ENCODE measurements around the gene SNRPF.
"Not testable (repeated sequence)": the region's sequence is repeated elsewhere in the genome, so short reads cannot be mapped to it uniquely, and the experiment has no call there.

The SNRPF gene

GRCh38 chr12:95858451-95859343 lies at the start of gene SNRPF:
SNRPF (plus strand) TSS chr12:95858952; CDS start chr12:95859074, 122 bp downstream.
- DNase-seq (ENCODE audit: low spot score): peak; percentile 92

GRCh38 chr12:95809000-95809680 lies 49.6 kb upstream of the SNRPF start:
- DNase-seq (ENCODE audit: low spot score): no peak

GRCh38 chr12:95810411-95810810 lies 48.3 kb upstream of the SNRPF start:
- DNase-seq (ENCODE audit: low spot score): no peak

- not testable (repeated sequence) for DNase-seq (ENCODE audit: low spot score)
These were observed 46.6 kb upstream of the SNRPF start for GRCh38 chr12:95812155-95812554.

GRCh38 chr12:95815632-95816212 lies 43.0 kb upstream of the SNRPF start:
- DNase-seq (ENCODE audit: low spot score): no peak

GRCh38 chr12:95820096-95820703 lies 38.6 kb upstream of the SNRPF start:
- DNase-seq (ENCODE audit: low spot score): no peak

GRCh38 chr12:95829395-95829794 lies 29.4 kb upstream of the SNRPF start:
- no peak for DNase-seq (ENCODE audit: low spot score)

GRCh38 chr12:95830335-95831089 lies 28.2 kb upstream of the SNRPF start:
- DNase-seq (ENCODE audit: low spot score): no peak

GRCh38 chr12:95834572-95834971 lies 24.2 kb upstream of the SNRPF start:
- DNase-seq (ENCODE audit: low spot score): no peak

GRCh38 chr12:95836185-95836609 lies 22.6 kb upstream of the SNRPF start:
- DNase-seq (ENCODE audit: low spot score): no peak

GRCh38 chr12:95836630-95837239 lies 22.0 kb upstream of the SNRPF start:
- no peak for DNase-seq (ENCODE audit: low spot score)

- no peak for DNase-seq (ENCODE audit: low spot score)
These were observed 21.3 kb upstream of the SNRPF start for GRCh38 chr12:95837240-95838038.

- DNase-seq (ENCODE audit: low spot score): no peak
These were observed 20.6 kb upstream of the SNRPF start for GRCh38 chr12:95838125-95838524.

GRCh38 chr12:95842426-95842825 lies 16.3 kb upstream of the SNRPF start:
- DNase-seq (ENCODE audit: low spot score): not testable (repeated sequence)

GRCh38 chr12:95848575-95849388 lies 10.0 kb upstream of the SNRPF start:
- DNase-seq (ENCODE audit: low spot score): no peak

GRCh38 chr12:95851606-95852005 lies 7.1 kb upstream of the SNRPF start:
- DNase-seq (ENCODE audit: low spot score): no peak

GRCh38 chr12:95852133-95852532 lies 6.6 kb upstream of the SNRPF start:
- DNase-seq (ENCODE audit: low spot score): no peak

- no peak for DNase-seq (ENCODE audit: low spot score)
These were observed 1.6 kb upstream of the SNRPF start for GRCh38 chr12:95857156-95857555.

GRCh38 chr12:95857799-95858198 lies 953 bp upstream of the SNRPF start:
- no peak for DNase-seq (ENCODE audit: low spot score)

Data from CD4-positive, alpha-beta T cell treated with Interleukin-6 at 100 ng/mL for 8 hours (primary cell).